GM12878 (cell line): ENCODE measurements around the gene TAPBPL. TPM values are rescaled to one million over a fixed set of nuclear protein-coding genes. Genes with fewer than 3 reads are reported as not detected.
A peak's percentile ranks its signal among the peaks of the same experiment; 100 is the strongest.

Experiments used
- BHLHE40 ChIP-seq, 2 experiments: fragments of 450-650 bp in 1 of 2; IDR thresholded peaks; 2 replicates each; pipeline ENCODE4 v1.6.1; 2011 to 2017; ENCODE audit warnings: low read depth in 2 of 2, borderline replicate concordance in 1 of 2, improper control_type of control experiment in 1 of 2, low read length in 1 of 2, mild to moderate bottlenecking in 1 of 2
- BRCA1 ChIP-seq: IDR thresholded peaks from 2 replicates; pipeline ENCODE4 v1.6.1; 2011; ENCODE audit warnings: low read depth, low read length, improper control_type of control experiment
- CBX5 ChIP-seq: sonication (generic); IDR thresholded peaks from 2 replicates; pipeline ENCODE4 v1.6.1; 2016; ENCODE audit warnings: low read depth, moderate library complexity, mild to moderate bottlenecking, inconsistent platforms
- CHD4 ChIP-seq: fragments of 200-600 bp; sonication (generic); IDR thresholded peaks from 2 replicates; pipeline ENCODE4 v1.6.1; 2016; ENCODE audit warnings: mild to moderate bottlenecking
- ELK1 ChIP-seq: IDR thresholded peaks from 2 replicates; pipeline ENCODE4 v1.6.1; 2012; ENCODE audit warnings: low read depth, low read length, improper control_type of control experiment
- EZH2 ChIP-seq: IDR thresholded peaks from 2 replicates; pipeline ENCODE4 v1.6.1; 2012; ENCODE audit warnings: low read depth, mild to moderate bottlenecking, control low read depth, inconsistent platforms, low read length, borderline replicate concordance; ENCODE audit not compliant: control insufficient read depth
- HDAC6 ChIP-seq: fragments of 200-600 bp; sonication (generic); IDR thresholded peaks from one replicate; pipeline ENCODE4 v1.8.0; 2017; ENCODE audit warnings: antibody characterized with exemption; ENCODE audit not compliant: unreplicated experiment
- HDGF ChIP-seq: fragments of 450-650 bp; IDR thresholded peaks from 2 replicates; pipeline ENCODE4 v1.6.1; 2016; ENCODE audit warnings: antibody characterized with exemption
- HSF1 ChIP-seq: fragments of 150-350 bp; IDR thresholded peaks from 2 replicates; pipeline ENCODE4 v1.6.1; 2014; ENCODE audit warnings: mild to moderate bottlenecking, low read depth, low read length
- MAX ChIP-seq: IDR thresholded peaks from 2 replicates; pipeline ENCODE4 v1.6.1; 2012; ENCODE audit warnings: low read depth, low read length, improper control_type of control experiment
- MXI1 ChIP-seq: fragments of 150-350 bp; IDR thresholded peaks from 2 replicates; pipeline ENCODE4 v1.6.1; 2011; ENCODE audit warnings: low read depth, mild to moderate bottlenecking, inconsistent platforms, low read length, improper control_type of control experiment
- NFIC ChIP-seq: IDR thresholded peaks from 2 replicates; pipeline ENCODE4 v1.6.1; 2012; ENCODE audit warnings: low read depth, mild to moderate bottlenecking, inconsistent platforms, low read length, moderate library complexity
- NFXL1 ChIP-seq: fragments of 450-650 bp; IDR thresholded peaks from 2 replicates; pipeline ENCODE4 v1.6.1; 2017; ENCODE audit warnings: antibody characterized with exemption, mild to moderate bottlenecking, borderline replicate concordance
- NR2C1 ChIP-seq: fragments of 450-650 bp; IDR thresholded peaks from 2 replicates; pipeline ENCODE4 v1.6.1; 2017; ENCODE audit warnings: antibody characterized with exemption, mild to moderate bottlenecking, moderate library complexity
- REST ChIP-seq: IDR thresholded peaks from 2 replicates; pipeline ENCODE4 v1.6.1; 2012; ENCODE audit warnings: mild to moderate bottlenecking, low read depth, low read length
- RFX5 ChIP-seq: IDR thresholded peaks from 2 replicates; pipeline ENCODE4 v1.6.1; 2011; ENCODE audit warnings: low read depth, low read length, improper control_type of control experiment
- RUNX3 ChIP-seq: IDR thresholded peaks from 2 replicates; pipeline ENCODE4 v1.6.1; 2012; ENCODE audit warnings: low read length, inconsistent platforms
- SMAD1 ChIP-seq: fragments of 450-650 bp; IDR thresholded peaks from 2 replicates; pipeline ENCODE4 v1.6.1; 2018; ENCODE audit warnings: mild to moderate bottlenecking, low read depth; ENCODE audit not compliant: partially characterized antibody
- SREBF2 ChIP-seq: IDR thresholded peaks from 2 replicates; pipeline ENCODE4 v1.6.1; 2012; ENCODE audit warnings: mild to moderate bottlenecking, low read length
- SUPT20H ChIP-seq: IDR thresholded peaks from 2 replicates; pipeline ENCODE4 v1.6.1; 2011; ENCODE audit warnings: low read depth, mild to moderate bottlenecking, low read length, moderate library complexity, borderline replicate concordance; ENCODE audit not compliant: control insufficient read depth
- TBL1XR1 ChIP-seq: IDR thresholded peaks from 2 replicates; pipeline ENCODE4 v1.6.1; 2012; ENCODE audit warnings: low read depth, low read length, improper control_type of control experiment
- ZSCAN29 ChIP-seq: fragments of 450-650 bp; IDR thresholded peaks from 2 replicates; pipeline ENCODE4 v1.6.1; 2017; ENCODE audit warnings: mild to moderate bottlenecking, moderate library complexity
- ZZZ3 ChIP-seq: IDR thresholded peaks from 2 replicates; pipeline ENCODE4 v1.6.1; 2011; ENCODE audit warnings: low read depth; ENCODE audit not compliant: control insufficient read depth, insufficient read length
- polyA plus RNA-seq, 11 experiments: library from polyadenylated mRNA; depleted of rRNA in 4 of 11; unstranded in 6 of 11; stranded (reverse) in 5 of 11; fragments of >200 nt; fragmentation: Nextera tagmentation in 4 of 11; fragmentation: Illumina TruSeq in 1 of 11; extraction: Ambion mirVana in 4 of 11; extraction: Trizol in 1 of 11; gene quantifications; 1 replicate in 1 of 11; 2 replicates in 10 of 11; pipeline versions ENCODE4 v1.2.1 to v1.2.3, GENCODE V29; 2011 to 2016; ENCODE audit warnings: inconsistent platforms in 2 of 11, missing spikeins in 2 of 11, low read depth in 1 of 11
- total RNA-seq, 4 experiments: library from RNA; depleted of rRNA in 3 of 4; stranded (reverse); fragments of >200 nt in 3 of 4; fragmentation: Illumina TruSeq in 1 of 4; extraction: Trizol in 1 of 4; gene quantifications; 2 replicates each; pipeline versions ENCODE4 v1.2.1 to v1.2.3, GENCODE V29; 2013 to 2021

The TAPBPL gene
- total and polyA plus RNA-seq, 10 of the 15 experiments (the other 5 are each of a cell fraction or from before 2014, with no cell fraction given) = 12.4 to 45.0 (median 29.9) TPM

GRCh38 chr12:6492838-6493496, 41.1 kb downstream of the TAPBPL start, which contains the start of gene MRPL51 (continued):
- TF ChIP-seq HSF1 (no peak), MXI1 (peak; percentile 56; the same call in 1 of the 2 replicates), NR2C1 (peak; percentile 34; the same call in 1 of the 2 replicates), BRCA1 (no peak), CHD4 (no peak), RFX5 (no peak), NFIC (0 out of 2 replicates have a peak, but pooled peaks have one; percentile 13), RUNX3 (peak; percentile 56), SREBF2 (peak; percentile 58), CBX5 (no peak), EZH2 (no peak), ELK1 (peak; percentile 83), SMAD1 (peak; percentile 75), REST (0 out of 2 replicates have a peak, but pooled peaks have one; percentile 3), TBL1XR1 (no peak), NFXL1 (no peak), BHLHE40 (IDR thresholded peaks at IDR 0.05; ENCODE audit: borderline replicate concordance in 1 of 2, low read depth in 2 of 2, low read length in 1 of 2) (peak in 1 of 2 experiments; percentile 27; a peak in 2 of 4 replicates), SUPT20H (no peak), HDGF (no peak; the same call in 1 of the 2 replicates), HDAC6 (no peak), MAX (peak; percentile 71; the same call in 1 of the 2 replicates), ZZZ3 (no peak), ZSCAN29 (no peak)
